Gastroesophageal sphincter (tissue), 3 donors: ENCODE results near the gene C19orf18.

Experiments
- EP300 ChIP-seq: sonication (generic); formaldehyde crosslinking; IDR thresholded peaks from one replicate; pipeline ENCODE4 v1.6.1; 2017; ENCODE audit warnings: antibody characterized with exemption, mild to moderate bottlenecking
- POLR2A ChIP-seq, 2 donors: fragments of 450-650 bp; IDR thresholded peaks; one replicate each; pipeline ENCODE4 v1.6.1; 2017; ENCODE audit warnings: antibody characterized with exemption in 2 of 2, mild to moderate bottlenecking in 2 of 2, moderate library complexity in 1 of 2
- TF ChIP-seq, protein P1 (sequence below), 4 experiments: fragments of 200-600 bp in 2 of 4; fragments of 450-650 bp in 2 of 4; sonication (generic) in 1 of 4; IDR thresholded peaks; one replicate each; pipeline ENCODE4 v1.5.1; 2017 to 2019; ENCODE audit warnings: antibody characterized with exemption in 4 of 4, mild to moderate bottlenecking in 2 of 4, moderate library complexity in 2 of 4

DNA sequence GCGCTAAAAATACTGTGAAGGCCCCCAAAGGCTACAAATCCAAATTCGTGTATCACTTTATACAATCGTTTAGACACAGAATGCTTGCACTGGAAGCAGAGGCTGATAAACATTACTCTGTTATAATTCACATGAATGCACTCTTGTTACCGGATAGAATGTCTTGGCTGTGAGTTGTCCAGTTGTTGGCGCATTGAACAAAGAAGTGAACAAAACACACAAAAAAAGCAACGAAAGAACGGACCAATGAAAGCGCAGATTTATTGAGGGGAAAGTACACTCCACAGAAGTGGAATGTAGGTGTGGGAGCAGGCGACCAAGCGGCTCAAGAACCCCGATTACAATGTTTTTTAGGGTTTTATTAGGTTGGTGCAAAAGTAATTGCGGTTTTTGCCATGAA is 38.6 kb downstream of the C19orf18 start:
- TF ChIP-seq, protein P1, sequence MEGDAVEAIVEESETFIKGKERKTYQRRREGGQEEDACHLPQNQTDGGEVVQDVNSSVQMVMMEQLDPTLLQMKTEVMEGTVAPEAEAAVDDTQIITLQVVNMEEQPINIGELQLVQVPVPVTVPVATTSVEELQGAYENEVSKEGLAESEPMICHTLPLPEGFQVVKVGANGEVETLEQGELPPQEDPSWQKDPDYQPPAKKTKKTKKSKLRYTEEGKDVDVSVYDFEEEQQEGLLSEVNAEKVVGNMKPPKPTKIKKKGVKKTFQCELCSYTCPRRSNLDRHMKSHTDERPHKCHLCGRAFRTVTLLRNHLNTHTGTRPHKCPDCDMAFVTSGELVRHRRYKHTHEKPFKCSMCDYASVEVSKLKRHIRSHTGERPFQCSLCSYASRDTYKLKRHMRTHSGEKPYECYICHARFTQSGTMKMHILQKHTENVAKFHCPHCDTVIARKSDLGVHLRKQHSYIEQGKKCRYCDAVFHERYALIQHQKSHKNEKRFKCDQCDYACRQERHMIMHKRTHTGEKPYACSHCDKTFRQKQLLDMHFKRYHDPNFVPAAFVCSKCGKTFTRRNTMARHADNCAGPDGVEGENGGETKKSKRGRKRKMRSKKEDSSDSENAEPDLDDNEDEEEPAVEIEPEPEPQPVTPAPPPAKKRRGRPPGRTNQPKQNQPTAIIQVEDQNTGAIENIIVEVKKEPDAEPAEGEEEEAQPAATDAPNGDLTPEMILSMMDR (IDR thresholded peaks at IDR 0.05), result no peak
- TF ChIP-seq EP300 (no peak), POLR2A (IDR thresholded peaks at IDR 0.05) (no peak)
